D721Med (cell line): ENCODE results near the gene NCAM2.

Source experiments
- DNase-seq: peaks from one replicate; pipeline ENCODE4 v3.0.0; 2011; ENCODE audit warnings: low spot score; ENCODE audit not compliant: insufficient read length
- FAIRE-seq: peaks from 2 replicates; lab custom pipeline; 2011; peaks lifted over from hg19 to GRCh38; lab: Jason Lieb, UNC
- CTCF ChIP-seq: IDR thresholded peaks from 2 replicates; pipeline ENCODE4 v1.5.1; 2012; ENCODE audit warnings: mild to moderate bottlenecking, control low read depth; ENCODE audit not compliant: insufficient read depth; ENCODE audit errors: missing control alignments

The NCAM2 gene

GRCh38 chr21:21283810-21284209, 285.6 kb downstream of the NCAM2 start:
- no peak for TF ChIP-seq CTCF
- FAIRE-seq: no peak
- no peak for DNase-seq

- TF ChIP-seq CTCF: no peak
- DNase-seq (no peak), FAIRE-seq (no peak)
Observed at GRCh38 chr21:21286170-21286798, 288.1 kb downstream of the NCAM2 start.

GRCh38 chr21:21290751-21291150, 292.5 kb downstream of the NCAM2 start:
- no peak for TF ChIP-seq CTCF
- FAIRE-seq: no peak
- no peak for DNase-seq

- FAIRE-seq (no peak), DNase-seq (no peak)
- no peak for TF ChIP-seq CTCF
Observed at GRCh38 chr21:21291883-21292569, 293.8 kb downstream of the NCAM2 start.

- no peak for TF ChIP-seq CTCF
- FAIRE-seq (no peak), DNase-seq (no peak)
Observed at GRCh38 chr21:21295303-21295702, 297.1 kb downstream of the NCAM2 start.

- no peak for TF ChIP-seq CTCF
- FAIRE-seq: no peak
- no peak for DNase-seq
Observed at GRCh38 chr21:21297211-21297610, 299.0 kb downstream of the NCAM2 start.

GRCh38 chr21:21301013-21301412, 302.8 kb downstream of the NCAM2 start:
- no peak for FAIRE-seq
- TF ChIP-seq CTCF: no peak

More at GRCh38 chr21:21301013-21301412, 302.8 kb downstream of the NCAM2 start:
- no peak for DNase-seq
